IMR-90 (cell line): ENCODE results near the gene BCAS3.
A peak's percentile ranks its signal among the peaks of the same experiment; 100 is the strongest.

Source experiments
- CEBPB ChIP-seq: IDR thresholded peaks from 2 replicates; pipeline ENCODE4 v1.6.1; 2012; ENCODE audit warnings: low read depth, low read length, improper control_type of control experiment
- CHD1 ChIP-seq: IDR thresholded peaks from 2 replicates; pipeline ENCODE4 v1.6.1; 2012; ENCODE audit warnings: low read depth, low read length, improper control_type of control experiment
- CTCF ChIP-seq: conservative IDR thresholded peaks from 2 replicates; pipeline ENCODE4 v1.5.1; 2012; ENCODE audit warnings: mild to moderate bottlenecking, low read depth, low read length, improper control_type of control experiment
- ELK1 ChIP-seq: fragments of 150-350 bp; IDR thresholded peaks from 2 replicates; pipeline ENCODE4 v1.6.1; 2016; ENCODE audit warnings: low read depth, mild to moderate bottlenecking, low read length, moderate library complexity, borderline replicate concordance
- MAFK ChIP-seq: IDR thresholded peaks from 2 replicates; pipeline ENCODE4 v1.6.1; 2012; ENCODE audit warnings: low read depth, low read length, improper control_type of control experiment
- MAZ ChIP-seq: IDR thresholded peaks from 2 replicates; pipeline ENCODE4 v1.6.1; 2012; ENCODE audit warnings: low read depth, mild to moderate bottlenecking, low read length, improper control_type of control experiment, moderate library complexity, borderline replicate concordance
- MXI1 ChIP-seq: IDR thresholded peaks from 2 replicates; pipeline ENCODE4 v1.6.1; 2012; ENCODE audit warnings: low read depth, mild to moderate bottlenecking, low read length, moderate library complexity, borderline replicate concordance
- NFE2L2 ChIP-seq: fragments of 150-350 bp; IDR thresholded peaks from 2 replicates; pipeline ENCODE4 v1.6.1; 2016; ENCODE audit warnings: low read depth, mild to moderate bottlenecking, low read length
- POLR2A ChIP-seq: IDR thresholded peaks from 2 replicates; pipeline ENCODE4 v1.6.1; 2012; ENCODE audit warnings: mild to moderate bottlenecking, low read depth, low read length
- RFX5 ChIP-seq: IDR thresholded peaks from 2 replicates; pipeline ENCODE4 v1.8.0; 2012; ENCODE audit warnings: low read depth, mild to moderate bottlenecking, low read length, moderate library complexity

- no peak for TF ChIP-seq CTCF
- TF ChIP-seq MAFK: no peak
- TF ChIP-seq POLR2A: no peak
- no peak for TF ChIP-seq NFE2L2
- peak; percentile 90 for TF ChIP-seq CEBPB
- no peak for TF ChIP-seq MXI1
- TF ChIP-seq ELK1: no peak
- TF ChIP-seq RFX5: no peak
- TF ChIP-seq MAZ: no peak
- TF ChIP-seq CHD1: no peak
Observed at GRCh38 chr17:61149106-61149825, 471.6 kb downstream of the BCAS3 start.
